ENCODE measurements around the gene POLA1.

POLA1 gene

DNA sequence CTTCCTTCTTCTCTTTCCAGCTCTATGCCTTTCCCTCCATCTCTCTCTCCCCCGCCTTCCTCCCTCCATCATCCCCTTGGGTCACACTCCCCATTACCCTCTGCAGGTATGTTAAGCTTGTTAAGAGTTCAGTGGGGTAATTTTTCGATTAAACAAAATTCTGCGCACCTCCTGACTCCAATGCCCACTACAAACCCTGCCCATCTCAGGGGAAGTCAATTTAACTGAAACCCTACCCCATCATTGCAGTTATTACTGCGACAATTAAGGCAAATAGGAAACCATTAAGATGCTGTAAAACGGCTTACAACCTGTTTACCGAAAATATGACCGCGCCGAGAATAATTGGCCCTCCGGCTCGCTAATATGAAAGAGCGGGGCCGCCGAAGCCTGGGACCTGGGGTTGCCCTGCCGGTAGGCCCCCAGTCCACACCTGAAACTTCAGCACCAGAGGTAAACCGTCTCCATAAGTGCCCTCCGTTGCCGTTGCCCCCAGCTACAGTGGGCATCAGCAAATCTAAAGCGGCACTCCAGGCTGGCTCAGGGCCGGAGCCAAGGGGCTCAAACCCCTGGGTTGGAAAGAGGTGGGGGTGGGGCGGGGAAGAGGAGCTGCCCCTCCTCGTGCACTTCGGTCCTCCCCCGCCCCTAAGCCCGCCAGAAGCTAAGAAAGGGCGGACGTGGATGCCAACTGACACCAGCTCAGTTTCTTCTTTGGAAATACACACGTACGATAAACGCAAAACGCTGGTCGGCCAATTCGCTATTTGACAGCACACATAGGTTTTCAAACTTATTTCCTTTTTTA lies 317.3 kb downstream of the POLA1 start:
- no peak for DNase-seq

DNA sequence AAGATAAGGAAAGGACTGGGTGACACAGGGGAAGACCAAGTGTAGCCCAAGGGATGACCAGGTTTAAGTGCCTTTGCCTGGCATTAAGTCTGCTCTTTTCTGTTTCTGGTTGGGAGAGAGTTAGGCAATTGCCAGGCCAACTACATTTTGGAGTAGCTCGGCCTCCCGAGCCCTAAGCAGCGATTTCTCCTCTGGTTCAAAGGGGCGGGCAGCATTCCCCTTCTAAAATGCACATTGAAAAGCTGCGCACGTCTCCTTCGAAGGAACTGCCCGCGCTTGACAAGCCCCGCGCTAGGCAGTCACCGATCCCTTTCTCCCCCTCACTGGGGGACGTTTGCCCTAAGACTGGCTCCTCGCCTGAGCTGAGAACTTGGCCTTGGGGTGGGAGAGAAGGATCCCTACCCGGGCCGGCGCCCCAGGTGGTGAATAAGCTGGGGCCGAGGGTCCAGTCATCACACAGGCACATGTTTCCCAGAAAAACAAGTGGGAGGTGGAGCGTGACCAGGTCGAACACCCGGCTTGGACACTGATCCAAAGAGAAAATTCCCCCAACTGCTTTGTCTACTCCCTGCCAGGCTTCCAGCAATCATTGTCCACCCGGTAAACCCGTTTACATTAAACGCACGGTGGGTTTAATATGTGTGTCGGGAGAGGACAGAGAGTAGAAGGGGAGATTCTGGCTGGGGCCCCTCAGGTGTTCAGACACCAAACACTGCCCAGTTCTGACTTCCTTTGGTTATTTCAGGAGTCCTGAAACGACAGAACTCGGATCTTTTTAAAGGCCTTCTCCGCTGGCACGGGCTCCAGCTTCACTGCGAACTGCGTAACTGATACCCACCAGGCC lies 318.1 kb downstream of the POLA1 start:
- DNase-seq: peak; percentile 32

DNA sequence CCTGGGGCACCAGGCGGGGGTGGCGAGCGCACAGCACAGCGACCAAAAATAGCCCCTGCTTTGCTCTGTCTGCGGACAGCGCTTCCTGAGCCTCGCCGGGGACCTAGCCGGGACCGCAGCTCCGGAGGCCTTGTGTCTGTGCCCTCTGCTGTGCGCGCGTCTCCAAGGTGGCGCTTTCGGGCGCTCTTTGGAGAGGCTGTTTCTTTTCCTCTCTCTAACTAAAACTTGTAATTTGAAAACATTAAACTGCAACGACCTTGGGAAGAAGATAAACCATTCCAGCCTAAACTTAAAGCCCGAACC lies 318.7 kb downstream of the POLA1 start:
- peak; percentile 28 for DNase-seq

DNA sequence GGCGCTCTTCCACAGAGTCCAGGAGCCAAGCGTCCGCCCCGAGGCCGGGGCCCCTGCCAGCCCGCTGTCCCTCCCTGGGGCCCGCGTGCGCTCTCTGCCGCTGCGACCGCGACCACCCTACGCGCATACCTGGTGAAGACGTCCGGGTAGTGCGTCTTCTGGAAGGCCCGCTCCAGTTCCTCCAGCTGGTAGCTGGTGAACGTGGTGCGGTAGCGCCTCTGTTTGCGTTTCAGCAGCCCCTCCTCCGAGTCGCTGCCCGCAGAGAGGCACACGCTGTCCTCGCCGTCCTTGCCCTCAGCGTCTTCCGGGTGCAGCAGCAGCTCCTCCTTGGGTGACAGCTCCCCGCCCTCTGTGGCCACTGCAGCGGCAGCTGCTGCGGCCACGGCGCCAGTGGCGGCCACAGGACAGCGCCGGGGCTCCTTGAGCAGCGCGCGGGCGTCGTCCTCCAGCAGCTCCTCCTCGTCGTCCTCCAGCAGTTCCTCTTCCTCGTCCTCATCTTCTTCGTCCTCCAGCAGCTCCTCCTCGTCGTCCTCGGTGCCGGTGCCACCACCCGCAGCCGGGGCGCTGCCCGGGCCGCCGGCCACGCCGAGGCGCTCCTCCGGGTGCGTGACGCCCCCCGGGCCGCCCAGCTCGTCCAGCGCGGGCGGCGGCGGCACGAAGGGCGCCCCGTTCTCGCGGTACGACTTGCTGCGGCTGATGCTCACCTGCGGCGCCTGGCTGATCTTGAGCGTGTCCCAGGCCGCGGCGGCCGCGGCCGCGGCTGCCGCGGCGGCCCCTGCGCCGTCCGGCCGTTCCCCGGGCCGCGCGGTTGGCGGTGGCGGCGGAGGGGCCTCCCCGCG lies 319.3 kb downstream of the POLA1 start:
- peak; percentile 56 for DNase-seq

DNA sequence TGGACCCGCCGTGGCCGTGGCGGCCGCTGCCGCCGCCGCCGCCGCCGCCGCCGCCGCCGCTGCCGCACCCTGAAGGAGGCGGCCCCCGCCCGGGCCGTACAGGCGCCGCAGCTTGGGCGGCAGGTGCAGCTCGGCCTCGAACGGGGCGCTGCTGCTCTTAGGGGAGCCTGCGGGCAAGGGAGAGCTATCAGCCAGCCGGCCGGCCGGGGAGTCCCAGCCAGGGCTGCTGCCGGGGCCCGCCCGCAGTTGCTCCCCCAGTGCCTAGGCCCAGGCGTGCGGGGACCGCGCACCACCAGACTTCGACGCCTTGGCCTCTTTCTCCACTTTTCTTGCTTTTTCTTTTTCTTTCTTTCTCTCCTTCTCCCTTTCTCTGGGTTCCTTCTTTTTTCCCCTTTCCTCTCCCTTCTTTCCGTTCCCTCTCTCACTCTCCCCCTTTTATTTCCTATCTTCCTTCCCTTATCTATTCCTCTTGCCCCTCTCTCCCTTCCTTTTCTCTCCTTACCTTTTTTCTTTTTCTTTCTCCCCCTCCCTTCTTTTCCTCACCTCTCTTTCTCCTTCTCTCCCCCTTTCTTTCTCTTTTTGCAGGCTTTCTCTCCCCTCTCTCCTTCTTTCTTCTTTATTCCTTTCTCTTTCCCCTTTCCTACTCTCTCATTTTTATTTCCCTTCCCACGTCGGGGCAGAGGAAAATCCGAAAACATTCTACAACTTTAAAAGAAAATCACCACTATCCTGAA lies 320.1 kb downstream of the POLA1 start:
- no peak for DNase-seq

DNA sequence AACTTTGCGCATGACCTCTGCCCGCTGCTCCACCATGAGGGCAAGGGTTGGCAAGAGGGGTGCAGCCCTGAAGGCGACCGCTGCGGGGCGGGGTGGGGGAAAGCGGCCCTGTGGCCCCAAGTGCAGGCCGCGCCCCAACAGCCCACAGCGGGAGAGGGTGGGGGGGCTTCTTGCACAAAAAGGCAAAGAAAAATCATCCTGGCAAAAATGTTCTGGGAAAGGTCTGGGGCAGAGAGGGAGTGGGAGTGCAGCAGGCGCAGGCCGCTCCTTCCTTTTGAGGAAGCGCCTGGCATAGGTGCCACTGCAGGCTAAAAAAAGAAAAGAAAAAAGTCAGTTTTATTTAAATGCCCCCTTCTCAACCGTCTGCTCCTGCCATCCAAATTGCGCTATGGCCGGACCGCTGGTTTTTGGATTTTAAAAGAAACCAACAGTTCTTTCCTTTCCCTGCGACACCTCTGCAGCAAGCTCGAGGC lies 320.7 kb downstream of the POLA1 start:
- DNase-seq: no peak

DNA sequence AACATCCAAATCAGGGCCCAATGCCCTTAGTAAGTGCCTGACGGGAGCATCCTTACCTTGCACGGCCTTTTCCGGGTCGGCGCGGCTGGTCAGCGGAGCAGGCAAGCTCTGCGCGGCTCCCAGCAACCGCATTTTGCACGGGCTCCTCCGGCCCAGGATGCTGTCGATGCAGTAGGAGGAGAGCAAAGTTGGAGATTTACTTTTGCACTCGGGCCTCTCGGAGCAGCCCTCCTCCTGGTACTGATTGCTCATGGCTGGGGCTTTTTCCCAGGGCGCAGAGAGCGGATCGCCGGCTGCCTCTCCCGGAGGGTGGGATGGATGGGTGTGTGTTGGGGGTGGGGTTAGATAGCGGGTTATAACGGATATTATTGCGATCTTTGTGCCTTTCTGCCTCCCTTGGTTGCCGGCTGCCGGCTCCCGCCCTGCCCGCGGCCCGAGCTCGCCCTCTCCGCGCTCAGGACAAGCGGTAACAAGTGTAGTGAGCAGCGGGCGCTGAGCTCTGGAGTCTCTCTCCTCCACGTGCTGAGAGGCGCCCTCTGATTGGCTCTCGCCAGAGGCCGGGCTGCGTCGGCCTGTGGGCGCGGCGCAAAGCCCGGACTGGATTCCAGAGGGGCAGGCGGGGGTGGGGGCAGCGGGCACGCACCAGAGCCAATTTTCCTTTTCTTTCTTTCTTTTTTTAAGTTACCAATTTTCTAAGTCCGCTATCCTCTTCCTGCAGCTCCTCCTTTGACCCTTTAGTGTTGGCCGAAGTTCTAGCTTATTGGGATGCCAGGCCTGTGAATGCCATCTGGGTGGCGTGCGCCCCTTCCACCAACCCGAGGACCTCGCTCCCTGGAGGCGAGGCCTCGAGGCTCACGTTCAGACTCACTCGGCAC lies 322.0 kb downstream of the POLA1 start, which contains the start of gene ARX:
TSS of gene ARX (minus strand) at position 480 of the 875 bp plus-strand sequence. CDS start at position 252, 228 bp downstream.
- peak; percentile 51 for DNase-seq

DNA sequence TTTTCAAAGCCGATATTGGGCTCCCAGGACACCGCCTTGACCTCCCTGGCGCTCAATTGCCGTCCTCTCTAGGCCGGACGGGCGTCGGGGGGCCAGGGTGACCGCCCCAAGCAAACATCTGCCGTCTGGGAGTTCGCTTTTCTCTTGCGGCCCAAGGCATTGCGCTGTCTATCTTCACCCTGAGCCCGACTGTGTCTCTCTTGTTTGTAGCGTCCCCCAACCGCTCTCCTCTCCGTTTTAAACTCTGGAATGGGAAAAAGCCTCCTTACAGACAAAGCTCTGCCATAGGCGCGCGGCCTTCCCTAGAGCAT lies 322.6 kb downstream of the POLA1 start:
- DNase-seq: no peak

DNA sequence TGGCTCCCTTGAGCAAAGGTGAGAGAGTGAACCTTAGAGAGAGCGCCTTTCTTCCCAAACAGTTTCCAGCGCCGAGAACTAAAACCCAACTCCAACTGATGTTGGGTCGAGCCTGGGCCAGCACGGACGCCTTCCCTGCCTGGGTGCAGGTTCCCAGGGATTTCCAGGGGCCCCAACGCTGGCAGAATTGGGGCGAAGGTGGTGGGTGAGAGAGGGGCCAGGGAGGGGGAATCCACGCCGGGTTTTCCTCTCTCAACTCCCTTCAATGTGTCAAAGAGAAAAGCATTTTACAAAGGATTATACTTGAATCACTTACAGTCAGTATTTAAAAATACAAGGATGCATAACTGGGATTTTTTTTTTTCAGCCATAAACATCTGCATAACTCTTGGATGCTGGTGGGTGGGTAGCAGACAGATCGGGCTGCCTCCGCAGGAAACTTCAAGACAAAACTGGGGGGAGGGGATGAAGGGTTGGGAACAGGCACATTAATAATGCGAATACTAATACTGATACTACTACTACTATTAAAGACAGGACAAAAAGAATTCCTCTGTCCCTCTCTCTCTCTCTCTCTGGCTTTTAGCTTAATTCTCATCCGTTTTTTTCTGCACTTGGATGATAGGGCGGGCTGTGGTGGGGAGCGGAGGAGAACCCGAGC lies 323.4 kb downstream of the POLA1 start:
- no peak for DNase-seq

DNA sequence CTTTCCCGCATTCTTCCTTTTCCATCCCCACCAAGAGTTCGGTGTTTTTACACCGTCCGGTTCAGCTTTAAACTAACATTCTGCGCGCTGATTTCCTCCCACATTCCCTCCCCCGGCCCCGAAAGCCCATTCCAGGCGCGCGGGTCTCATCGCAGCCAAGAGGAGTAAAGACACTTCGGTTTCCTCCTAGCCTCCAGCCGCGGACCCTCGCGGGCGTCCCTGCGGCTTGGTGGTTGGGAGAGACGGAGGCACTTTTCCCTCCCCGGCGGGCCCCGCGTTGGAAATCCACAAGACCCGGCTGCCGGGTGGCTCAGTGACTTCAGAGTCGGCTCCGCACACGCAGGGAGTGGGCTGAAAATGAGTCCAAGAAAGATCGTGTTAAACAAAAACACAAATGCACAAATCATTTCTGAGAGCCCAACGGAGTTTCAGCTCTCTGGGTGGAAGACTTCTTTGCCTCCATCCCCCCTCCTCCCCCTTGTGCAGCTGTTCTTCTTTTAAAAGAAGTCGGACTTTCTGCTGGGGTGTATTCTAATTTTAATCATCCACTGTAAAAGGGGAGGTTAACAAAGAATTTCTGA lies 324.0 kb downstream of the POLA1 start:
- peak; percentile 52 for DNase-seq

DNA sequence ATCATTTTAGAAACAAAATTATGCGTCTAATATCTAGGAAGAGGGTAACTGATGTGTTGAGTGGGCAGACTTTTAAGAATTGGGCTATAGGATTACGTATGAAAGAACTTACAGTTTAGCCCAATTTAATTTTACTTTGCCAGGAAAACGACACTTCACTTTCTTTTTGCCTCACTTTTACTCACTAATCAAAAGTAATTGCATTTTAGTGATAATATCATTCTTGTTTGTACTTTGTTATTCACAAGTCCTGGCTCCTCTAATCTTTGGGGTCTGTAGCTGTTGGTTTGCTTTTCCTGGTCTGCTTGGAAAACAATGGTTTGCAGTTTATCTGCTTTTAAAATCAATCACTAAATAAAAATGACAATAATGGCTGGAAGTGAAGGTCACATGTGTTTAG lies 325.0 kb downstream of the POLA1 start:
- DNase-seq: no peak

DNA sequence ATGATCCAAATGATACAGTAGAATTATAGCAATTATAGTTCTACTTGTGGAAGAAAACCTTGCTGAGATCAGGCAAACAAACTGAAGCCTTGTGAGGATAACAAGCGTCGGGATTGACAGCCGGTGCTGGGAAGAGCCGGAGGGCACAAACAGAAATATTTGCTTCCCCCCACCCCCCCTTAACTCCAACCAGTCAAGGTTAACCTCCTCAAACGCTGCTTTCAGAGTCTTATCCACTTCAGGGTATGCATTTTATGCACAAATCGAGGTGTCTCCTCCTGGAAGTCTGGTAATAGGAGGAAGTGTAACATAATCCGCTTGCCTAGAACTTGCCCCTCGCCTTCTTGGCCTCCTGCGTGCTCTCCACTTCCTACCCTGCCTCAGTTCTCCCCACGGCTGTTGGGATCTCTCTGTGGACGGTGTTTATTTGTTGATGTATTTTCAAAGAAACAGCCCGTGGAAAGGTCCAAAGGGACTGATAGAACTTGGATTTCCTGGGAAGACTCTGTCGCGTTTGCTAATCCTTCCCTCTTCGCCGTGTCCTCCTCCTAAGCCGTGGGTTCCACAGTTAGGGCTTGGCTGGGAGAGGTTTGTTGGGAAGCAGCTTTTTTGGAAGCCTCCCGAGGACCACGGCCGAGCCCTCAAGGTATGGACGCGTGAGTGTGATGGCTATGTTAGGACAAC lies 326.1 kb downstream of the POLA1 start:
- DNase-seq: peak; percentile 29

DNA sequence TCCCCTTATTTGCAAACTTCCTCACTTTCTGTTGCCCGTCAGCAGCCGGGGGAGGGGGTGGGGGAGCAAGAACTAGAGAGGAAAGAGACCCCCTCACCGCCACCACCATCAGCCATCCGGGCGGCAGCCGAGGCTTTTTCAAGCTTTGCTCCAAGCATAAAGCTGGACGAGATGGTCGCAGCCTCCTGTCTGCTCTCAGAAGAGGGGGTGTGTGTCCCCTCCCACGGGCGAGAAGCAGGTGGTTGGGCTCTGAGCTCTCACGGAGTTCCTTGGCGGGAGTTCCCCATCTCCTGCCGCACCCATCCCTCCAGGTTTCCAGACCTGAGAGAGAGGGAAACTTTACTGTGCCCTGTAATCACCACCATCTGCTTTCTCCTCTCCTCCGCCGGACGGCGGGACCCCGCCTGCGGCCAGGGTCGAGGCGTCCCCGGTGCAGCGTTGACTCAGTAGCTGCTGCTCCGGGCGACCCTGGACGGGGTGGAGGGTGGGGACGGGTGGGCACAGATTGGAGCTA lies 326.7 kb downstream of the POLA1 start:
- peak; percentile 31 for DNase-seq

DNA sequence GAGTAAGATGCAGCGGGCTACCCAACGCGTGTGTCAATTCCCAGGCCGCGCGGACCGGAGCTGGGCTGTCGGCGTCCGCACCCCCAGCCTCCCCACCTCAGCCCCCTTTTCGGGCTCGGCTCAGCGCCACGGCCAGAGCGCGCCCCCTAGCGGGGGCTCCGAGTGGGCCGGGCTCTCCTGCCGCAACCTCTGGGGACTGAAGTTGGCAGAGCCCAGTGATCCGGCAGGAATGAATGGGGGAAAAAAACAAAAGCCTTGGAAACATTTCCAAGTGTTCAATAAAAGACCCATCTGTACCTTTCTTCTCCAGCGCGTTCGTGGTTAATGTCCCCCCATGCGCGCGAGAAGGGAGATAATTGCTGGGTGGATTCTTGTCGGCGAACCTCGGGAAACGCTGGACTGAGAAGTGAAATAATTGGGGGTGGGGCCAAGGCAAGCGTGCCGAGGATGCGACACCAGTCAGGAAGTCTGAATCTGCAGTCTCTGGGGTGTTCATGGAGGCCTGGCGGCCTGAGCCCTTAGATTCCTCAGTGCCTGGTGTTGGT lies 327.3 kb downstream of the POLA1 start:
- peak; percentile 56 for DNase-seq

DNA sequence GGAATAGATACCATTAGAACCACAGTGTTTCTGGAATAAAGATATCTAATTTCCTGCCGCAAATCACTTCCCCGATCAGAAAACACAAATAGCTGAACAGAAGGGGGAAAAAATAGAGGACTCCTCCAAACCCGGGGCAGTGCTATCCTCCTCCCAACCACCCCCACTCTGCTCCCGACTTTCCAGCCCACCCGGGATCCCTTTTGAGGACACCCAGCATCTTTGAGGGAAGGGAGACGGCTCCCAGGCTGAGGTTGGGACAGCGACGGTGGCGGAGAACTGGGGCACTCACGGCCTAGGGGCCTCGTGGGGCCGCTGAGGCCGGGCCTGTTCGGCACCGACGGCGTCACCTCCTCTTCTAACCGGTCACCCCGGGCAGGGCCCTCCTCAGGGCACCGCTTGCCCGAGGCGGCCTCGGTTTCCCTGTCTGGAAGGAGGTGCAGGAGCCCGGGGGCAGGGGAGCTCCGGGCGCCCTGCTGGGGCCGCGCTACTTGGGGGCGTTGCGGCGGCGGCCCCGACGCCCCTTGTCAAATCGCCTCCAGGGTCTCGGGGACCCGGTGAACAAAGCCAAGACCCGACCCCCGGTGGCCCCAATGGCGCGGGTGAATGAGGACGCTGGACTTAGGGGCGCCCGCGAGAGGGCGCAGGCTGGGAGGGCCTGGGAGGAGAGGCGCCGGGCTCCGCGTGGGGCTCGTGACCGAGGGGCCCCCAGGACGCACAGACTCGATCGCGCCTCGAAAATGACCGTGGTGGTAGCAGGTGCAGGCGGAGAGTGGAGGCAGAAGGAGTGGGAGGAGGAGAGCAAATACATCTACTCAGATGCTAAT lies 329.0 kb downstream of the POLA1 start:
- peak; percentile 26 for DNase-seq

DNA sequence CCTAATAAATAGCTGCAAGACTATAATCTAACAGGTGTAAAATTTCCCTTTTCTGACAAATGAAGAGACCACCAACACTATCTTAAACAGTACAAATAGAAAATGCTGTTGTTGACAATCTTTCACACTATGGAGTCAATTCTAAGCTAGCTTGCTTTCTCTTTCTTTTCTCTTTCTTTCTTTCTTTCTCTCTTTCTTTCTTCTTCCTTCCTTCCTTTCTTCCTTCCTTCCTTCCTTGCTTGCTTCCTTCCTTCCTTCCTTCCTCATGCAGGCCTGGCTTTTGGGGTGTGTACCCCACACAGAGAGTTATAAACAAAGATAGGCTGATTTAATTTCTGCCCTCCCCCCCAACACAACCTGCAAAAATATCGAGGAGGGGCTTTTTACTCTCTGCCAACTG lies 330.2 kb downstream of the POLA1 start:
- no peak for DNase-seq

DNA sequence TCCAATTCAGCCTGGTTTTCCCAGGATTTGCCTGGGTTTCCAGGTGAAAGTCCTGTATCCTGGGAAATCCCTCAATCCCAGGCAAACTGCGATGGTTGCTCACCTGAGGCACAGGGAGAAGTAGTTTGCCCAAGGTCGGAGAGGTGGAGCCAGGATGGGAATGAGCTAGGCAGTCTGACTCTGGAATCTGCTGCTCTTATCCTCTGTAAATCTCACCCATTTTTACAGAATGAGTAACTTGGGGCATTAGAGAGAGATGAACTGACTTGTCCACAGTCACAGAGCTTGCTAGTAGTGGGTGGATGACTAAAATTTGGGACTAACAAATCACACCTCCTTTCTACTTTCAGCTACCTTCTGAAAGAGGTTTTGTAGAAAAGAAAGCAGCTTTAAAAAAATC lies 331.9 kb downstream of the POLA1 start:
- DNase-seq: no peak

DNA sequence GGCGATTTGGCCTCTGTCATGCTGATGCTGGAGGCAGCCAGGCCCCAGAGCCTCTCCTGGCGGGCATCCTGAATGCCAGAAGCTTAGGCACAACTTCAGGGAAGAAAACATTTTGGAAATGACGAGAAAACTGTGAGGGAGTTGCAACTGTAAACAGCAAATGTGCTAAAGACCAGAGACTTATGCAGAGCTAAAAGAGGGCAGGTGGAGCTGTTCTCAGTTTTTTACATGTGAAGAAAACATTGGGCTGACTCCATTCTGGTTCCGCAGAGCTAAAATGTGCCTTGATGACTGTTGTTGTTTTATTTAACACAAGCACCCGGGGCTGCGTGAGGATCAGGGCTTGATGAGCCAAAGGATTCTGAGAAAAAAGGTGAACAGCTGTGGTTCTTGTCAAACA lies 332.9 kb downstream of the POLA1 start:
- no peak for DNase-seq

Data from right kidney (tissue), 1 donor.